ENCODE measurements around the gene ITGB5.

- TF ChIP-seq CTCF (IDR thresholded peaks at IDR 0.05) (no peak), EMX1 (CRISPR knock-in tag; IDR thresholded peaks at IDR 0.05) (no peak)
These were observed 37.6 kb upstream of the ITGB5 start for GRCh38 chr3:124924741-124925140.

Data from WTC11 (cell line).